GM23338 (cell line): ENCODE data around the gene SEC22A. TPM values are rescaled to one million over a fixed set of nuclear protein-coding genes. Genes with fewer than 3 reads are reported as not detected.

Experiments
- ATAC-seq: fragments of 200-7000 bp; cut with Tn5 transposase; 3 replicates; pipeline ENCODE4 v1.9.1; 2020
- DNase-seq: peaks from one replicate; pipeline ENCODE4 v3.0.0-alpha.2; 2015; ENCODE audit warnings: low spot score
- H2AFZ ChIP-seq: fragments of 200-600 bp; sonication (generic); 2 replicates; pipeline ENCODE4 v1.8.0; 2016; ENCODE audit warnings: antibody characterized with exemption, mild to moderate bottlenecking, moderate library complexity
- H3F3A ChIP-seq: fragments of 200-600 bp; sonication (generic); replicated peaks from 2 replicates; pipeline ENCODE4 v1.8.0; 2017; ENCODE audit warnings: antibody characterized with exemption, mixed run types, low read depth
- H3K27ac ChIP-seq: fragments of 200-600 bp; sonication (generic); 2 replicates; pipeline ENCODE4 v1.6.1; 2016; ENCODE audit warnings: low read depth
- H3K27me3 ChIP-seq: fragments of 200-600 bp; sonication (generic); 2 replicates; pipeline ENCODE4 v1.8.0; 2016; ENCODE audit warnings: mild to moderate bottlenecking, mixed run types, moderate library complexity; ENCODE audit not compliant: insufficient read depth
- H3K36me3 ChIP-seq: fragments of 200-600 bp; sonication (generic); 2 replicates; pipeline ENCODE4 v1.8.0; 2016; ENCODE audit warnings: mild to moderate bottlenecking; ENCODE audit not compliant: insufficient read depth
- H3K4me1 ChIP-seq: fragments of 200-600 bp; sonication (generic); 2 replicates; pipeline ENCODE4 v1.8.0; 2016; ENCODE audit warnings: mild to moderate bottlenecking, moderate library complexity; ENCODE audit not compliant: insufficient read depth
- H3K4me2 ChIP-seq: fragments of 200-600 bp; sonication (generic); 2 replicates; pipeline ENCODE4 v1.7.1; 2017; ENCODE audit warnings: mixed run types
- H3K4me3 ChIP-seq: fragments of 200-600 bp; sonication (generic); 2 replicates; pipeline ENCODE4 v1.6.1; 2016; ENCODE audit warnings: mixed run types
- H3K79me2 ChIP-seq: fragments of 200-600 bp; sonication (generic); replicated peaks from 2 replicates; pipeline ENCODE4 v1.8.0; 2017; ENCODE audit warnings: mild to moderate bottlenecking; ENCODE audit not compliant: insufficient read depth
- H3K9me2 ChIP-seq: fragments of 200-600 bp; sonication (generic); 2 replicates; pipeline ENCODE4 v1.8.0; 2017; ENCODE audit not compliant: insufficient read depth
- H4K20me1 ChIP-seq: fragments of 200-600 bp; sonication (generic); replicated peaks from 2 replicates; pipeline ENCODE4 v1.8.0; 2017; ENCODE audit warnings: mild to moderate bottlenecking; ENCODE audit not compliant: insufficient read depth
- H3K27ac Mint-ChIP-seq: 2 replicates; pipeline ENCODE4 v1.8.0; 2020; ENCODE audit warnings: inconsistent platforms, mild to moderate bottlenecking, moderate library complexity, mixed read lengths
- H3K27me3 Mint-ChIP-seq: 3 replicates; pipeline ENCODE4 v1.8.0; 2022; ENCODE audit warnings: low read depth, mild to moderate bottlenecking, moderate library complexity, mixed read lengths, inconsistent platforms; ENCODE audit not compliant: insufficient read depth, poor library complexity
- H3K36me3 Mint-ChIP-seq: 3 replicates; pipeline ENCODE4 v1.8.0; 2021; ENCODE audit warnings: low read depth, mild to moderate bottlenecking, inconsistent platforms, moderate library complexity, mixed read lengths
- H3K4me1 Mint-ChIP-seq: 3 replicates; pipeline ENCODE4 v1.8.0; 2020; ENCODE audit warnings: mild to moderate bottlenecking, inconsistent platforms, mixed read lengths
- H3K4me3 Mint-ChIP-seq: 3 replicates; pipeline ENCODE4 v1.8.0; 2021; ENCODE audit warnings: moderate library complexity, mild to moderate bottlenecking, inconsistent platforms, mixed read lengths
- H3K9me3 Mint-ChIP-seq: 3 replicates; pipeline ENCODE4 v1.8.0; 2020; ENCODE audit warnings: moderate library complexity, mild to moderate bottlenecking, inconsistent platforms, mixed read lengths
- CREB1 ChIP-seq: fragments of 250-450 bp; sonication (Bioruptor Pico); IDR thresholded peaks from 2 replicates; pipeline ENCODE4 v1.5.0; 2020; ENCODE audit warnings: low read depth, mild to moderate bottlenecking, moderate library complexity
- CTCF ChIP-seq, 2 experiments: fragments of 200-600 bp in 1 of 2; sonication (generic) in 1 of 2; conservative IDR thresholded peaks; 2 replicates each; pipeline versions ENCODE4 v1.5.1 to v1.6.1; 2016 to 2017; ENCODE audit warnings: antibody characterized with exemption in 2 of 2, low read depth in 2 of 2, mild to moderate bottlenecking in 2 of 2, moderate library complexity in 1 of 2
- ETS1 ChIP-seq: IDR thresholded peaks from 2 replicates; pipeline ENCODE4 v1.6.1; 2016; ENCODE audit warnings: antibody characterized with exemption
- EZH2 ChIP-seq: fragments of 200-600 bp; sonication (generic); IDR thresholded peaks from one replicate; pipeline ENCODE4 v1.8.0; 2017; ENCODE audit warnings: antibody characterized with exemption, mild to moderate bottlenecking, low read depth; ENCODE audit not compliant: unreplicated experiment
- JUNB ChIP-seq: IDR thresholded peaks from one replicate; pipeline ENCODE4 v1.6.1; 2016; ENCODE audit warnings: antibody characterized with exemption; ENCODE audit not compliant: unreplicated experiment
- NANOG ChIP-seq: IDR thresholded peaks from 2 replicates; pipeline ENCODE4 v1.6.1; 2016; ENCODE audit warnings: antibody characterized with exemption, borderline replicate concordance
- POLR2AphosphoS5 ChIP-seq: IDR thresholded peaks from 2 replicates; pipeline ENCODE4 v1.6.1; 2016; ENCODE audit warnings: antibody characterized with exemption, low read depth
- STAT1 ChIP-seq: IDR thresholded peaks from one replicate; pipeline ENCODE4 v1.6.1; 2016; ENCODE audit warnings: antibody characterized with exemption; ENCODE audit not compliant: unreplicated experiment
- ZNF462 ChIP-seq: fragments of 250-450 bp; sonication (Bioruptor Pico); IDR thresholded peaks from 2 replicates; pipeline ENCODE4 v1.5.0; 2020; ENCODE audit warnings: mild to moderate bottlenecking, moderate library complexity
- polyA plus RNA-seq: library from polyadenylated mRNA; unstranded; fragments of >200 nt; fragmentation: Nextera tagmentation; extraction: Ambion mirVana; gene quantifications from 2 replicates; pipeline ENCODE4 v1.2.1, GENCODE V29; 2016
- total RNA-seq: library from RNA; depleted of rRNA; stranded (reverse); fragments of >200 nt; shearing (Covaris generic); gene quantifications from 2 replicates; pipeline ENCODE4 v1.2.3, GENCODE V29; 2014

The SEC22A gene
- total and polyA plus RNA-seq, 2 experiments from 2014 or later, result 11.2 to 24.1 TPM

- TF ChIP-seq ZNF462, result no peak
- TF ChIP-seq POLR2AphosphoS5, result no peak
- TF ChIP-seq ETS1, result no peak
- TF ChIP-seq NANOG, result no peak
- no peak for TF ChIP-seq STAT1
- TF ChIP-seq CTCF (conservative IDR thresholded peaks at IDR 0.05; ENCODE audit: low read depth in 2 of 2), result no peak
- no peak for TF ChIP-seq CREB1 (CRISPR knock-in tag)
These were observed 21.0 kb upstream of the SEC22A start (continued) for GRCh38 chr3:123180791-123181190.

- H3K4me2 ChIP-seq, result no peak overlapping the region
- Mint-ChIP-seq H3K36me3 (no peaks in the 10 kb centered on the region), H3K27ac (no peak overlapping the region), H3K4me3 (no peak overlapping the region), H3K9me3 (no peaks in the 10 kb centered on the region), H3K27me3 (no peaks in the 10 kb centered on the region), H3K4me1 (no peaks in the 10 kb centered on the region; the same call in 2 of the 3 replicates)
- no peaks in the 10 kb centered on the region for H3K4me1 ChIP-seq
- H3K79me2 ChIP-seq, result no peaks in the 10 kb centered on the region
- H4K20me1 ChIP-seq, result no peaks in the 10 kb centered on the region
- H3K9me2 ChIP-seq, result no peaks in the 10 kb centered on the region
- H3F3A ChIP-seq, result no peaks in the 10 kb centered on the region
- H2AFZ ChIP-seq, result no peak overlapping the region
- no peak overlapping the region for H3K27ac ChIP-seq
- H3K4me3 ChIP-seq, result no peak overlapping the region
- no peaks in the 10 kb centered on the region for H3K36me3 ChIP-seq
- DNase-seq (no peak), ATAC-seq (no peak)
- H3K27me3 ChIP-seq, result no peaks in the 10 kb centered on the region
- TF ChIP-seq POLR2AphosphoS5, result no peak
- no peak for TF ChIP-seq ETS1
- no peak for TF ChIP-seq JUNB
- TF ChIP-seq EZH2, result no peak
- no peak for TF ChIP-seq CTCF (conservative IDR thresholded peaks at IDR 0.05; ENCODE audit: low read depth in 2 of 2)
- TF ChIP-seq NANOG, result no peak
- no peak for TF ChIP-seq STAT1
These were observed 15.0 kb upstream of the SEC22A start for GRCh38 chr3:123186695-123187094.
